ENCODE measurements around the gene CUL1. TPM values are rescaled to one million over a fixed set of nuclear protein-coding genes. Genes with fewer than 3 reads are reported as not detected.

The CUL1 gene
- total RNA-seq, 4 donors from 2014 or later = 38.9 to 61.2 (median 49.4) TPM

- peaks cover 0 to 4% of the 10 kb centered on the region in 2 donors for H3K9me3 ChIP-seq
- TF ChIP-seq POLR2A (IDR thresholded peaks at IDR 0.05) = no peak
- no peak for TF ChIP-seq CTCF (IDR thresholded peaks at IDR 0.05)
- H3K27ac ChIP-seq = no peak overlapping the region
- no peaks in the 10 kb centered on the region for H3K36me3 ChIP-seq
- intact Hi-C loops (cut with DNase I; ENCODE audit: low total_unique reads) = no loop called here
- DNase-seq = no peak
- H3K4me1 ChIP-seq = no peaks in the 10 kb centered on the region
- H3K27me3 ChIP-seq = no peaks in the 10 kb centered on the region
- no peak overlapping the region for H3K4me3 ChIP-seq
Measured at GRCh38 chr7:148790131-148790726, 91.5 kb downstream of the CUL1 start.

GRCh38 chr7:148790850-148791249 is 92.1 kb downstream of the CUL1 start:
- Histone ChIP-seq H3K27ac (no peak overlapping the region), H3K4me3 (no peak overlapping the region), H3K4me1 (no peaks in the 10 kb centered on the region), H3K9me3 (peaks cover 0 to 4% of the 10 kb centered on the region in 2 donors), H3K36me3 (no peaks in the 10 kb centered on the region), H3K27me3 (no peaks in the 10 kb centered on the region)
- intact Hi-C loops (cut with DNase I; ENCODE audit: low total_unique reads) = no loop called here
- no peak for DNase-seq
- TF ChIP-seq CTCF (IDR thresholded peaks at IDR 0.05) = no peak
- no peak for TF ChIP-seq POLR2A (IDR thresholded peaks at IDR 0.05)

GRCh38 chr7:148791546-148791945 is 92.8 kb downstream of the CUL1 start:
- no peak overlapping the region for H3K4me3 ChIP-seq
- H3K27me3 ChIP-seq = no peaks in the 10 kb centered on the region
- intact Hi-C loops (cut with DNase I; ENCODE audit: low total_unique reads) = no loop called here
- H3K4me1 ChIP-seq = no peaks in the 10 kb centered on the region
- no peaks in the 10 kb centered on the region for H3K36me3 ChIP-seq
- H3K9me3 ChIP-seq = peaks cover 0 to 4% of the 10 kb centered on the region in 2 donors
- TF ChIP-seq POLR2A (IDR thresholded peaks at IDR 0.05) (no peak), CTCF (IDR thresholded peaks at IDR 0.05) (no peak)
- no peak overlapping the region for H3K27ac ChIP-seq
- no peak for DNase-seq

- no peak for TF ChIP-seq POLR2A (IDR thresholded peaks at IDR 0.05)
- TF ChIP-seq CTCF (IDR thresholded peaks at IDR 0.05) = no peak
- no peak overlapping the region for H3K27ac ChIP-seq
- no peak overlapping the region for H3K4me3 ChIP-seq
- H3K4me1 ChIP-seq = no peaks in the 10 kb centered on the region
- intact Hi-C loops (cut with DNase I; ENCODE audit: low total_unique reads) = no loop called here
- H3K9me3 ChIP-seq = peaks cover 0 to 4% of the 10 kb centered on the region in 2 donors
- no peaks in the 10 kb centered on the region for H3K27me3 ChIP-seq
- DNase-seq = no peak
- no peaks in the 10 kb centered on the region for H3K36me3 ChIP-seq
Measured at GRCh38 chr7:148793590-148793989, 94.9 kb downstream of the CUL1 start.

GRCh38 chr7:148794476-148794875 is 95.8 kb downstream of the CUL1 start:
- intact Hi-C loops (cut with DNase I; ENCODE audit: low total_unique reads) = no loop called here
- Histone ChIP-seq H3K9me3 (peaks cover 0 to 4% of the 10 kb centered on the region in 2 donors), H3K36me3 (no peaks in the 10 kb centered on the region), H3K27ac (no peak overlapping the region), H3K4me1 (no peaks in the 10 kb centered on the region), H3K27me3 (no peaks in the 10 kb centered on the region), H3K4me3 (no peak overlapping the region)
- no peak for DNase-seq
- TF ChIP-seq POLR2A (IDR thresholded peaks at IDR 0.05) (no peak), CTCF (IDR thresholded peaks at IDR 0.05) (no peak)

Data from uterus (tissue), 4 donors.